ENCODE measurements around the gene METTL13.
A peak's percentile ranks its signal among the peaks of the same experiment; 100 is the strongest.

METTL13 gene

GRCh38 chr1:171816300-171816901 lies 34.9 kb downstream of the METTL13 start:
- TF ChIP-seq CTCF (conservative IDR thresholded peaks at IDR 0.05; ENCODE audit: control insufficient read depth, insufficient read depth, low read depth, low read length): no peak
- no peak for DNase-seq (ENCODE audit: low read depth)
- H3K4me3 ChIP-seq (ENCODE audit: control insufficient read depth, low read depth, low read length): no peak overlapping the region

GRCh38 chr1:171817511-171818265 lies 36.2 kb downstream of the METTL13 start:
- peak; percentile 93 for DNase-seq (ENCODE audit: low read depth)
- no peak for TF ChIP-seq CTCF (conservative IDR thresholded peaks at IDR 0.05; ENCODE audit: control insufficient read depth, insufficient read depth, low read depth, low read length)
- H3K4me3 ChIP-seq (ENCODE audit: control insufficient read depth, low read depth, low read length): no peak overlapping the region

- TF ChIP-seq CTCF (conservative IDR thresholded peaks at IDR 0.05; ENCODE audit: control insufficient read depth, insufficient read depth, low read depth, low read length): no peak
- DNase-seq (ENCODE audit: low read depth): no peak
- H3K4me3 ChIP-seq (ENCODE audit: control insufficient read depth, low read depth, low read length): no peak overlapping the region
Observed at GRCh38 chr1:171819946-171820345, 38.5 kb downstream of the METTL13 start.

GRCh38 chr1:171826973-171827372 lies 45.5 kb downstream of the METTL13 start:
- no peak for TF ChIP-seq CTCF (conservative IDR thresholded peaks at IDR 0.05; ENCODE audit: control insufficient read depth, insufficient read depth, low read depth, low read length)
- no peak for DNase-seq (ENCODE audit: low read depth)
- no peak overlapping the region for H3K4me3 ChIP-seq (ENCODE audit: control insufficient read depth, low read depth, low read length)

GRCh38 chr1:171828794-171829193 lies 47.3 kb downstream of the METTL13 start:
- TF ChIP-seq CTCF (conservative IDR thresholded peaks at IDR 0.05; ENCODE audit: control insufficient read depth, insufficient read depth, low read depth, low read length): no peak
- no peak for DNase-seq (ENCODE audit: low read depth)
- H3K4me3 ChIP-seq (ENCODE audit: control insufficient read depth, low read depth, low read length): no peak overlapping the region

- TF ChIP-seq CTCF (conservative IDR thresholded peaks at IDR 0.05; ENCODE audit: control insufficient read depth, insufficient read depth, low read depth, low read length): no peak
- peak; percentile 57 for DNase-seq (ENCODE audit: low read depth)
- no peak overlapping the region for H3K4me3 ChIP-seq (ENCODE audit: control insufficient read depth, low read depth, low read length)
Observed at GRCh38 chr1:171833091-171833825, 51.8 kb downstream of the METTL13 start.

Data from fibroblast of mammary gland (primary cell).